Type B pancreatic cell (in vitro differentiated cells): ENCODE results near the gene GRIFIN. TPM values are rescaled to one million over a fixed set of nuclear protein-coding genes. Genes with fewer than 3 reads are reported as not detected.

Experiments
- DNase-seq: peaks from one replicate; pipeline ENCODE4 v3.0.0; 2021; ENCODE audit warnings: mixed read lengths; ENCODE audit not compliant: unreplicated experiment; ENCODE audit errors: extremely low spot score
- H3K27ac Mint-ChIP-seq: 2 replicates; pipeline ENCODE4 v1.8.0; 2021; ENCODE audit warnings: mild to moderate bottlenecking, mixed read lengths
- H3K27me3 Mint-ChIP-seq: 2 replicates; pipeline ENCODE4 v1.8.0; 2021; ENCODE audit warnings: mixed read lengths
- H3K36me3 Mint-ChIP-seq: 2 replicates; pipeline ENCODE4 v1.8.0; 2021; ENCODE audit warnings: mixed read lengths
- H3K4me1 Mint-ChIP-seq: one replicate; pipeline ENCODE4 v1.8.0; 2021; ENCODE audit warnings: mixed read lengths; ENCODE audit not compliant: unreplicated experiment
- H3K4me3 Mint-ChIP-seq: 2 replicates; pipeline ENCODE4 v1.8.0; 2021; ENCODE audit warnings: mild to moderate bottlenecking, mixed read lengths
- H3K9me3 Mint-ChIP-seq: 2 replicates; pipeline ENCODE4 v1.8.0; 2021; ENCODE audit warnings: mixed read lengths
- total RNA-seq: library from RNA; stranded (reverse); gene quantifications from 2 replicates; pipeline ENCODE4 v1.2.1, GENCODE V29; 2021; ENCODE audit warnings: low replicate concordance
- TF ChIP-seq, protein P1 (sequence below): fragments of 200-600 bp; sonication (generic); conservative IDR thresholded peaks from 2 replicates; pipeline ENCODE4 v1.5.0; 2021; ENCODE audit warnings: antibody characterized with exemption, mild to moderate bottlenecking

Gene GRIFIN
- total RNA-seq, 1 donor from 2014 or later = not detected

DNA sequence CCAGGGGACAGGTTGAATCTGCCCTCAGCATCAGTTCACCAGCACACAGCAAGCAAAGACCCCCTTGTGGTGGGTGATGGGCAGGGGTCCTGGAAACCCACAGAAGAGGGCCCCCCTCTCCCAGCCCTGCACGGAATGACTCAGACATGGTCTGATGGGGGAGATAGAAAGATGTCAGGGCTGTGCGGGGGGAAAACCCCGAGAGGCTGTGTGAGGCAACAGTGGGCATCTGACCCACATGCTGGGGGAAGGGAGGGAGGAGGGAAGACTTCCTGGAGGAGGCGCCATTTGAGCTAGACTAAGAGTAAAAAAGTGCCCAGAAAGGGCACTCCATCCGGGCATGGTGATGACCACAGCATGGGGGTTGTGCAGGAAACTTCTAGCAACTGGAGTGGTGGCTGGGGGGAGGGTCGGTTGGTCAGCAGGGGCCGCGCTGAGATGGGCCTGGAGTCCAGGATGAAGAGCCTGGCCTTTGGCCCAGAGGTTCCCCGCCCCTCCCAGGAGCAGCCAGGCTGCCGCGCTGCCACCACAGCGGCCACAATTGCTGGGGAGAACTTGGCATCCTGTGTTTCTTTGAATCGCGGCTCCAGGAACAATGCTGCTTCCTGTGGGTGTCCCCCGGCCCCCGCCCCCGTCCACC lies 45.9 kb upstream of the GRIFIN start:
- H3K9me3 Mint-ChIP-seq = no peaks in the 10 kb centered on the region
- H3K36me3 Mint-ChIP-seq = no peaks in the 10 kb centered on the region
- DNase-seq = no peak
- H3K4me1 Mint-ChIP-seq = peaks cover 24% of the 10 kb centered on the region
- H3K27me3 Mint-ChIP-seq = peaks cover 31% of the 10 kb centered on the region
- TF ChIP-seq, protein P1, sequence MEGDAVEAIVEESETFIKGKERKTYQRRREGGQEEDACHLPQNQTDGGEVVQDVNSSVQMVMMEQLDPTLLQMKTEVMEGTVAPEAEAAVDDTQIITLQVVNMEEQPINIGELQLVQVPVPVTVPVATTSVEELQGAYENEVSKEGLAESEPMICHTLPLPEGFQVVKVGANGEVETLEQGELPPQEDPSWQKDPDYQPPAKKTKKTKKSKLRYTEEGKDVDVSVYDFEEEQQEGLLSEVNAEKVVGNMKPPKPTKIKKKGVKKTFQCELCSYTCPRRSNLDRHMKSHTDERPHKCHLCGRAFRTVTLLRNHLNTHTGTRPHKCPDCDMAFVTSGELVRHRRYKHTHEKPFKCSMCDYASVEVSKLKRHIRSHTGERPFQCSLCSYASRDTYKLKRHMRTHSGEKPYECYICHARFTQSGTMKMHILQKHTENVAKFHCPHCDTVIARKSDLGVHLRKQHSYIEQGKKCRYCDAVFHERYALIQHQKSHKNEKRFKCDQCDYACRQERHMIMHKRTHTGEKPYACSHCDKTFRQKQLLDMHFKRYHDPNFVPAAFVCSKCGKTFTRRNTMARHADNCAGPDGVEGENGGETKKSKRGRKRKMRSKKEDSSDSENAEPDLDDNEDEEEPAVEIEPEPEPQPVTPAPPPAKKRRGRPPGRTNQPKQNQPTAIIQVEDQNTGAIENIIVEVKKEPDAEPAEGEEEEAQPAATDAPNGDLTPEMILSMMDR = peak; percentile 55
- peak overlapping the region; percentile 11 for H3K27ac Mint-ChIP-seq
- peak overlapping the region; percentile 79 for H3K4me3 Mint-ChIP-seq

GRCh38 chr7:2521341-2521745 lies 45.1 kb upstream of the GRIFIN start:
- H3K4me3 Mint-ChIP-seq = peak overlapping the region; percentile 79
- TF ChIP-seq, protein P1 = no peak
- H3K36me3 Mint-ChIP-seq = no peaks in the 10 kb centered on the region
- peaks cover 31% of the 10 kb centered on the region for H3K27me3 Mint-ChIP-seq
- peak overlapping the region; percentile 11 for H3K27ac Mint-ChIP-seq
- no peak for DNase-seq
- no peaks in the 10 kb centered on the region for H3K9me3 Mint-ChIP-seq
- H3K4me1 Mint-ChIP-seq = peaks cover 25% of the 10 kb centered on the region

DNA sequence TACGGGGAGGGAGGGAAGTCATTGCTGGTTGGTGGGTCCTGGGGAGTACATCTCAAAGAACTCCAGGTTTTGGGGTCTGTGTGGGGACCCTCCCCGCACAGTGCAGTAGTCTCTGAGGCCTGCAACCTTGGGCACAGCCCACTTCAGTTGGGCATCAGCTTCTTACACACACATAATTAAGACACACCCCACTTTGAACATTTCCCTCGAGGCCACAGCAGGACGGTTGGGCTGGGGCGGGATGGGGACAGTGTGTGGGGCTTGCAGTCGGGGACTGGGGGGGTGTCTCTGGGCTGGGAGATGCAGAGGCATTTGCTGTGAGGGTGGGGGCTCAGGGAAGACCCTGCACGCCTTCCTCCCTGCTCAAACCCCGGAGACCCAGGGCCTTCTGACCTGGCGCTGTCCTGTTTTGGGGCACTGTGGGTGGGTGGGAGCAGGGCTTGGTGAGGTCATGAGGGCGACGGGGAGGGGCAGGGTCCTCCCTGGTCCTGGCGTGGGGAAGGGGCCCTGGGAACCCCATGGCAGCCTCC lies 44.6 kb upstream of the GRIFIN start:
- TF ChIP-seq, protein P1 = no peak
- Mint-ChIP-seq H3K4me3 (peak overlapping the region; percentile 88), H3K36me3 (no peaks in the 10 kb centered on the region), H3K27ac (peak overlapping the region; percentile 31), H3K27me3 (peaks cover 31% of the 10 kb centered on the region), H3K4me1 (peaks cover 25% of the 10 kb centered on the region), H3K9me3 (no peaks in the 10 kb centered on the region)
- DNase-seq = no peak

DNA sequence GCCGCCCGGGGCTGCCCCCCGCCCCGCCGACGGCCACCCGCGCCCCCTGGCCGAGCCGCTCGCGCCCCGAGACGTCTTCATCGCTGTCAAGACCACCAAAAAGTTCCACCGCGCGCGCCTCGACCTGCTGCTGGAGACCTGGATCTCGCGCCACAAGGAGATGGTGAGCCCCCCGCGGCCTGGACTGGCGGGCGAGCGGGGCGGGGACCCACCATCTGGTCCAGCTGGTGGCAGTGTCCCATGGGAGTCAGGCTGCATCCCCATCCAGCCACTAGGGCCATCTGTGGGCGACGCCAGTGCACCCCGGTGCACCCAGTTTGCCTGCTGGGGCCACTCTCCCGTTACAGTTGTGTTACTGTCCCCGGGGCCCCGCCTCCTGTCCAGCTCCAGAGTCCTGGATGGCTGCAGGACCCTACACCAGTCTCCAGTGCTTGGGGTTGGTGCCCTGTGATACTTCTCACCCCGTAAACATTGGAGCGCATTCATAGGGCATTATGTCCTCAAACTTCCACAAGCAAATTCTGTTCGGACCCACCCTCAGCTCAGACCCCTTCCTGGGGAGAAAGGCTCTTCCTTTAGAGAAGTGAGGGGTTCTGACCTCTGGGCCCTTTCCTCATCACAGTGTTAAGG lies 44.0 kb upstream of the GRIFIN start:
- H3K9me3 Mint-ChIP-seq = no peaks in the 10 kb centered on the region
- peaks cover 31% of the 10 kb centered on the region for H3K27me3 Mint-ChIP-seq
- peaks cover 25% of the 10 kb centered on the region for H3K4me1 Mint-ChIP-seq
- TF ChIP-seq, protein P1 = no peak
- H3K4me3 Mint-ChIP-seq = peak overlapping the region; percentile 88
- DNase-seq = no peak
- no peaks in the 10 kb centered on the region for H3K36me3 Mint-ChIP-seq
- H3K27ac Mint-ChIP-seq = peak overlapping the region; percentile 31

DNA sequence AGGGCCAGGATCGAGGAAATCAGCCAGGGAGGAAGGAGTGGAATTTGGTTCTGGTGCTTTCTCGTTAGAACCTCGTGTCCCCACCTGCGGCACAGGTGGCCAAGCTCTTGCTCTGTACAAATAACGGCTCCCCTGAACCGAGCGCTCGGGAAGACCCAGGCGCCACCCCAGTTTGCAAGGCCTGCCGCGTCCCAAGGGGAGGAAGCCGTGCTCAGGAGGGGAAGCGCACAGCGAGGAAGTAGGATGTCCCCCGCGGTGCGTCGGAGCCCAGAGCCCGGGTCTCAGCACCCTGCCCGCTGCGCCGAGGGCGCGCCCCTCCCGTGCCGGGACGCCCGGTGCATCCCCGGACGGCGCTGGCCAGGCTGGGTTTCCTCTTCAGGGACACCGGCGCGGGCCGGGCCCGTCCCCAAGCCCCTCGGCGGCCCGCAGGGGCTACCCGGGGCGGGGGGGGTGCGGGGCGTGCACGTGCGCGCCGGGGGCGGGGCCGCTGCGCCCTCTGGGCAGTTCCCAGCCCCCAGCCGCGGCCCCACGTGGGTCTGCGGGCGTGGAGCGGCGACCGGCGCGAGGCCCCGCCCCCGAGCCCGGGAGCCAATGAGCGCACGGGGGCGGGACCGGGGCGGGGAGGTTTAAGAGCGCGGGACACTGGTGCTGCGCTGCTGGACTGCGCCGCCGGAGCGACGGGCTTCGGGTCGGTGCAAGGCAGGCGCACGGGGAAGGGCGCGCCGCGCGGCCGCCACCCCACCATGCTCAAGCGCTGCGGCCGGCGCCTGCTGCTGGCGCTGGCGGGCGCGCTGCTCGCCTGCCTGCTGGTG lies 43.1 kb upstream of the GRIFIN start, which contains the start of gene LFNG:
Gene LFNG (plus strand): TSS at position 656 of the 812 bp plus-strand sequence. CDS start 88 bp downstream, at position 744.
- Mint-ChIP-seq H3K4me3 (peak within 1 kb of the TSS; percentile 88), H3K27ac (peak within 1 kb of the TSS; percentile 31)

More for the DNA sequence above, 43.1 kb upstream of the GRIFIN start, which contains the start of gene LFNG:
- H3K36me3 Mint-ChIP-seq = no peaks in the 10 kb centered on the region
- no peaks in the 10 kb centered on the region for H3K9me3 Mint-ChIP-seq
- TF ChIP-seq, protein P1 = no peak
- H3K27me3 Mint-ChIP-seq = peaks cover 31% of the 10 kb centered on the region
- H3K4me1 Mint-ChIP-seq = peaks cover 25% of the 10 kb centered on the region
- DNase-seq = peak; percentile 88
